NCI-H146 (cell line): ENCODE measurements around the gene SLC25A33.
A peak's percentile ranks its signal among the peaks of the same experiment; 100 is the strongest.

ENCODE experiments used
- DNase-seq: peaks from one replicate; lab custom pipeline; 2025; lab: John Stamatoyannopoulos, UW

Gene SLC25A33

GRCh38 chr1:9600861-9601834 is 61.9 kb downstream of the SLC25A33 start:
- no peak for DNase-seq

- peak; percentile 94 for DNase-seq
These were observed 62.9 kb downstream of the SLC25A33 start for GRCh38 chr1:9601942-9602793.

- DNase-seq = no peak
These were observed 63.5 kb downstream of the SLC25A33 start for GRCh38 chr1:9602794-9603167.

- DNase-seq = no peak
These were observed 64.0 kb downstream of the SLC25A33 start for GRCh38 chr1:9603307-9603706.

GRCh38 chr1:9603766-9604753 is 64.8 kb downstream of the SLC25A33 start:
- no peak for DNase-seq

- DNase-seq = no peak
These were observed 65.6 kb downstream of the SLC25A33 start for GRCh38 chr1:9604836-9605235.

GRCh38 chr1:9605946-9606455 is 66.7 kb downstream of the SLC25A33 start:
- DNase-seq = no peak

- DNase-seq = no peak
These were observed 67.2 kb downstream of the SLC25A33 start for GRCh38 chr1:9606458-9606857.

GRCh38 chr1:9606948-9607347 is 67.7 kb downstream of the SLC25A33 start:
- no peak for DNase-seq

GRCh38 chr1:9607352-9607751 is 68.1 kb downstream of the SLC25A33 start:
- no peak for DNase-seq

GRCh38 chr1:9609998-9610397 is 70.7 kb downstream of the SLC25A33 start:
- no peak for DNase-seq

GRCh38 chr1:9610548-9610947 is 71.3 kb downstream of the SLC25A33 start:
- no peak for DNase-seq

- no peak for DNase-seq
These were observed 72.5 kb downstream of the SLC25A33 start for GRCh38 chr1:9611716-9612115.

GRCh38 chr1:9612162-9612845 is 73.0 kb downstream of the SLC25A33 start:
- no peak for DNase-seq

GRCh38 chr1:9612871-9613624 is 73.8 kb downstream of the SLC25A33 start:
- DNase-seq = no peak

- no peak for DNase-seq
These were observed 74.5 kb downstream of the SLC25A33 start for GRCh38 chr1:9613625-9614299.

GRCh38 chr1:9615316-9616063 is 76.2 kb downstream of the SLC25A33 start:
- DNase-seq = no peak

GRCh38 chr1:9618909-9619679 is 79.8 kb downstream of the SLC25A33 start:
- no peak for DNase-seq
